ENCODE results near the gene PRKCH. TPM values are rescaled to one million over a fixed set of nuclear protein-coding genes. Genes with fewer than 3 reads are reported as not detected.

Gene PRKCH
- total and polyA plus RNA-seq, 2 experiments from 2014 or later = 7.1 to 11.2 TPM

GRCh38 chr14:61331992-61332657, 10.7 kb downstream of the PRKCH start:
- WGBS (ENCODE audit: low lambda C conversion rate, missing lambda C conversion rate) = 76% methylated on average over 4 of the region's 4 CpGs
- no peak overlapping the region for H3K4me3 ChIP-seq
- DNase-seq (ENCODE audit: low spot score) = no peak
- no peaks in the 10 kb centered on the region for H4K20me1 ChIP-seq (ENCODE audit: insufficient read depth, poor library complexity, severe bottlenecking)
- no peaks in the 10 kb centered on the region for H3K27me3 ChIP-seq
- TF ChIP-seq EZH2 (IDR thresholded peaks at IDR 0.05; ENCODE audit: borderline replicate concordance) (no peak), EZH2phosphoT487 (IDR thresholded peaks at IDR 0.05; ENCODE audit: low read depth, severe bottlenecking, unreplicated experiment) (no peak)
- TF ChIP-seq, protein P1, sequence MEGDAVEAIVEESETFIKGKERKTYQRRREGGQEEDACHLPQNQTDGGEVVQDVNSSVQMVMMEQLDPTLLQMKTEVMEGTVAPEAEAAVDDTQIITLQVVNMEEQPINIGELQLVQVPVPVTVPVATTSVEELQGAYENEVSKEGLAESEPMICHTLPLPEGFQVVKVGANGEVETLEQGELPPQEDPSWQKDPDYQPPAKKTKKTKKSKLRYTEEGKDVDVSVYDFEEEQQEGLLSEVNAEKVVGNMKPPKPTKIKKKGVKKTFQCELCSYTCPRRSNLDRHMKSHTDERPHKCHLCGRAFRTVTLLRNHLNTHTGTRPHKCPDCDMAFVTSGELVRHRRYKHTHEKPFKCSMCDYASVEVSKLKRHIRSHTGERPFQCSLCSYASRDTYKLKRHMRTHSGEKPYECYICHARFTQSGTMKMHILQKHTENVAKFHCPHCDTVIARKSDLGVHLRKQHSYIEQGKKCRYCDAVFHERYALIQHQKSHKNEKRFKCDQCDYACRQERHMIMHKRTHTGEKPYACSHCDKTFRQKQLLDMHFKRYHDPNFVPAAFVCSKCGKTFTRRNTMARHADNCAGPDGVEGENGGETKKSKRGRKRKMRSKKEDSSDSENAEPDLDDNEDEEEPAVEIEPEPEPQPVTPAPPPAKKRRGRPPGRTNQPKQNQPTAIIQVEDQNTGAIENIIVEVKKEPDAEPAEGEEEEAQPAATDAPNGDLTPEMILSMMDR (IDR thresholded peaks at IDR 0.05; ENCODE audit: poor library complexity) = no peak
- H3K9me3 ChIP-seq (ENCODE audit: low read depth) = no peaks in the 10 kb centered on the region
- H3K9me2 ChIP-seq (replicated peaks; ENCODE audit: insufficient read depth) = no peaks in the 10 kb centered on the region
- no peak overlapping the region for H3K4me2 ChIP-seq
- no peaks in the 10 kb centered on the region for H3K36me3 ChIP-seq (replicated peaks; ENCODE audit: insufficient read depth, low read depth)
- H3K79me2 ChIP-seq = no peaks in the 10 kb centered on the region
- no peak overlapping the region for H2AFZ ChIP-seq
- H3K27ac ChIP-seq = no peak overlapping the region
- no peaks in the 10 kb centered on the region for H3K4me1 ChIP-seq (ENCODE audit: insufficient read depth)

DNA sequence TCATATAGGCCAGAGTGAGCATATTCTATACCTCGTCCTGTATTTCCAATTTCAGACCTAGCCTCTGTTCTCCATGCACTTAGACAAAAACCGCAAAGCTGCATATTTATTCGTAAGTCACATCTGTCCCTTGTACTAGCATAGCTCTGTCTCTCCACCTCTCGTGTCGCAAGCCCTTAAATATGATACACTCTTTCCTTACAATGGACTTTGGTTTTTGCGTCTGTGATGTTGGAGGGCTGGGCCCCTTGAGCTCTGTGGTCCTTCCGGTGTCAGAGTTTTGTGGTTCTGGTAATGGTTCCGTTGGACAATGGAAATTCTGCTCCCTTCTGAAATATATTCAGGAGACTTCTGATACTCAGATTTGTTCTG, 11.3 kb downstream of the PRKCH start:
- WGBS (ENCODE audit: low lambda C conversion rate, missing lambda C conversion rate) = 90% methylated on average over 8 of the region's 8 CpGs
- Histone ChIP-seq H3K27me3 (no peaks in the 10 kb centered on the region), H3K4me2 (no peak overlapping the region), H3K4me1 (ENCODE audit: insufficient read depth) (no peaks in the 10 kb centered on the region), H3K4me3 (no peak overlapping the region), H2AFZ (no peak overlapping the region), H3K79me2 (no peaks in the 10 kb centered on the region), H4K20me1 (ENCODE audit: insufficient read depth, poor library complexity, severe bottlenecking) (no peaks in the 10 kb centered on the region), H3K27ac (no peak overlapping the region), H3K36me3 (replicated peaks; ENCODE audit: insufficient read depth, low read depth) (no peaks in the 10 kb centered on the region), H3K9me3 (ENCODE audit: low read depth) (no peaks in the 10 kb centered on the region), H3K9me2 (replicated peaks; ENCODE audit: insufficient read depth) (no peaks in the 10 kb centered on the region)
- TF ChIP-seq EZH2phosphoT487 (IDR thresholded peaks at IDR 0.05; ENCODE audit: low read depth, severe bottlenecking, unreplicated experiment) (no peak), EZH2 (IDR thresholded peaks at IDR 0.05; ENCODE audit: borderline replicate concordance) (no peak)
- TF ChIP-seq, protein P1 (IDR thresholded peaks at IDR 0.05; ENCODE audit: poor library complexity) = no peak
- no peak for DNase-seq (ENCODE audit: low spot score)

- no peak for TF ChIP-seq EZH2phosphoT487 (IDR thresholded peaks at IDR 0.05; ENCODE audit: low read depth, severe bottlenecking, unreplicated experiment)
- TF ChIP-seq, protein P1 (IDR thresholded peaks at IDR 0.05; ENCODE audit: poor library complexity) = no peak
- no peak for TF ChIP-seq EZH2 (IDR thresholded peaks at IDR 0.05; ENCODE audit: borderline replicate concordance)
- Histone ChIP-seq H3K4me2 (no peak overlapping the region), H3K4me1 (ENCODE audit: insufficient read depth) (no peaks in the 10 kb centered on the region), H3K27me3 (no peaks in the 10 kb centered on the region), H2AFZ (no peak overlapping the region), H3K9me3 (ENCODE audit: low read depth) (no peaks in the 10 kb centered on the region), H4K20me1 (ENCODE audit: insufficient read depth, poor library complexity, severe bottlenecking) (no peaks in the 10 kb centered on the region), H3K27ac (no peak overlapping the region), H3K36me3 (replicated peaks; ENCODE audit: insufficient read depth, low read depth) (no peaks in the 10 kb centered on the region), H3K9me2 (replicated peaks; ENCODE audit: insufficient read depth) (no peaks in the 10 kb centered on the region), H3K4me3 (no peak overlapping the region), H3K79me2 (no peaks in the 10 kb centered on the region)
- WGBS (ENCODE audit: low lambda C conversion rate, missing lambda C conversion rate) = 85% methylated on average over 1 of the region's 1 CpG
- DNase-seq (ENCODE audit: low spot score) = no peak
Measured at GRCh38 chr14:61333087-61333486, 11.7 kb downstream of the PRKCH start.

Data from hepatocyte (in vitro differentiated cells).